Cerebellar cortex (tissue), 1 donor: Measurements from ENCODE around the gene TCF12.

Experiments used
- DNase-seq: peaks from one replicate; pipeline ENCODE4 v3.0.0-alpha.2; 2015; ENCODE audit warnings: low spot score

TCF12 gene

DNA sequence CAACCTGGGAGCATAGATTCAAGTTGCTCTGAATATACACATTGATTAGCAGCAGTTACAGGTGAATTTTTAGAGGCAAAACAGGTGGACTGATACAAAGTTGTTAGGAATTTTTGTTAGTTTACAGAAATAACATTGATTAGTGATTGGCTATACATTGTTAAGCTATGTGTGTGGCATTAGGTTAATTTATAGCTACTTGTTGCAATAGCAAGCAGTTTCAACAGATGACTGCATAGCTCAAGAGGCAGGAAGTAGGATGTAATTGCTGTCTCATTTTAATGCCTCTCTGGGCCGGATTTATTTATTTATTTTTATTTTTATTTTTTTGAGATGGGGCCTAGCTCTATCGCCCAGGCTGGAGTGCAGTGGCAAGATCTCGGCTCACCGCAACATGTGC is 99.7 kb downstream of the TCF12 start:
- no peak for DNase-seq

DNA sequence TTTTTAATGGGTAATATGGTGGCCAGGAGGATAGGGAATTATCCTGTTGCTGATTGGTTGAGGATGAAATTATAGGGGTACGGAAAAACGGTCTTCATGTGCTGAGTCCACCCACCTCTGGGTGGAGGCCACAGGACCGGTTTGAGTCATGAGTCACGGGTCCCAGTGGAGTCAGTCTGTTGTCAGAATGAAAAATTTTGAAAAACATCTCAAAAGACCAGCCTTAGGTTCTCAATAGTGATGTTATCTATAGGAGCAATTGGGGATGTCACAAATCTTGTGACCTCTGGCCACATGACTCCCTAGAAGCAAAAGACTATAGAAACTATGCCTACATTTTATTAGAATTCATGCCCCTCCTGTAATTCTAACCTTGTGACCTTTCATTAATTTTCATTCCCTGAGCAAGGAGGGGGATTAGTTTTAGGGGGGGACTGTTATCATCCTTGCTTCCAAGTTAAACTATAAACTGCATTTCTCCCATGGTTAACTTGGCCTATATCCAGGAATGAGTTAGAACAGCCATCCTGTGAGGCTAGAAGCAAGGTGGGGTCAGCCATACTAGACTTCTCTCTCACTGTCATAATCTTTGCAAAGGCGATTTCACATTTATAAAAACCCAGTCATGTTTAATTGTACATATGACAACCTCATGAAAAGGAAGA is 101.2 kb downstream of the TCF12 start:
- DNase-seq: no peak

DNA sequence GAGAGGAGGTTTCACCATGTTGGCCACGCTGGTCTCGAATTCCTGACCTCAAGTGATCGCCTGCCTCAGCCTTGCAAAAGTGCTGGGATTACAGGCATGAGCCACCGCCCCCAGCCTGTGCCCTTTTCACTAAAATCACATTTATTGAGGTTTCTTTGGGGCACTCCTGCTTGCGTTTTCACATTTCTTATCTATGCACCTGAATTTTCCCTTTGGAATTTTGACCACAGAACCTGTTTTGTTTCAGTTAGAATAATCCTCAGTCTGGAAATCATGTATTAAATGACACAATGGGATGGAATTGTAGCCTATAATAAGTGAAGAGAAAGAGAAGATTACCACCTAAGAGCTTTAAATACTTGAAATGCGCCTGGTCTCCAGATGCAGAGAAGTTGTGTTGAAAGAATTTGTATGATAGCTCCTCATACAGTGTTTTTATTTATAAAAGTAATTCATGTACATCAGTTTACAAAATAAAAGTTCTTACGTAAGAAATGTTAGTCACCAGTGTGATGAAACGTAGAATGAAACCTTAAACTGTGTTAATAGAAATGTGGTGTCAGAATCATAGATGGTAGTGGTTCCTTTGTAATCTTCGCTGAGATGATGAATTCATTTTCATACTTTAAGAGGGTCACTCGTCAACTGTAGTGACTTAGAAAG is 107.0 kb downstream of the TCF12 start:
- DNase-seq: no peak

DNA sequence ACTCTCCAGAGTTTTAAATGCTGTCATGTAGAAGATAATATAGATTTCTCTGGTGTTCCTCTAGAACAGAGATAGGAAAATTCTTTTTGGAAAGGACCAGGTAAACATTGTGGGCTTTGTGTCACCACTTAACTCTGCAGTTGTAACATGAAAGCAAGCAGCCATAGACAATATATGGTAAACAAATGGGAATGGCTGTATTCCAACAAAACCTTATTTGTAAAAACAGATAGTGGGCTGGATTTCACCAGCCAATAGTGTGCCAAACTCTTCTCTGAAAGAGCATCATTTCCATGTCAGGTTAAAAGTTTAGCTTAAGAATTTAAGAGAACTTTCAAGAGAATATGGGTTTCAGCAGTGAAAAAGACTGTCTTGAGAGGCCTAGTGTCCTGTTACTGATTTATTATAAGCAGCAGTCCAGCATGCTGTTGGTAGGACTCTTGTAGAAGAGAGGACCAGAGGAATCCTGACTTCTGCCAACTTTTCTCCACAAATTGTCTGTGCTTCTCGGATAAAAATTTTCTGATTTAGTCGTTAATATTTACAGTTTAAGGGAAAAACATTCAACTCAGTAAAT is 107.7 kb downstream of the TCF12 start:
- no peak for DNase-seq

DNA sequence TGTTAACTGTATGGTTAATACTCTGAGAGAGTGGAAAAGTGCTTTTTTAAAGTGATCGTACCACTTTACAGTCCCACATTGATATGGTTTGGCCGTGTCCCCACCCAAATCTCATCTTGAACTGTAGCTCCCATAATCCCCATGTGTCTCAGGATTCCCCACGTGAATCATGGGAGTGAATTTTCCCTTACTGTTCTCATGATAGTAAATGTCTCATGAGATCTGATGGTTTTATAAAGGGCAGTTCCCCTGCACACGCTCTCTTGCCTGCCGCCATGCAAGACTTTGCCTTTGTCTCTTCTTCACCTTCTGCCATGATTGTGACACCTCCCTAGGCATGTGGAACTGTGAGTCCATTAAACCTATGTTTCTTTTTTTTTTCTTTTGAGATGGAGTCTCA is 109.2 kb downstream of the TCF12 start:
- DNase-seq: no peak

DNA sequence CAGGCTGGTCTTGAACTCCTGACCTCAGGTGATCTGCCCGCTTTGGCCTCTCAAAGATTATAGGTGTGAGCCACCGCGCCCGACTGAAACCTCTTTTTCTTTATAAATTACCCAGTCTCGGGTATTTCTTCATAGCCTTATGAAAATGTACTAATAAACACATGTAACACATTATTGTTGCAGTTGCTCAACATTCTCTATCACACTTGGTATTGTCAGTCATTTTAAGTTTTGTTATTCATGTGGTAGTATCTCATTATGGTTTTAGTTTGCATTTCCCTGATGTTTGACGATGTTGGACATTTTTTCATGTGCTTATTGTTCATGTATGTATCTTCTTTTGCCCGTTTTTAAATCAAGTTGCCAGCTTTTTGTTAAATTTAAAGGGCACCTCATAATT is 109.7 kb downstream of the TCF12 start:
- no peak for DNase-seq

DNA sequence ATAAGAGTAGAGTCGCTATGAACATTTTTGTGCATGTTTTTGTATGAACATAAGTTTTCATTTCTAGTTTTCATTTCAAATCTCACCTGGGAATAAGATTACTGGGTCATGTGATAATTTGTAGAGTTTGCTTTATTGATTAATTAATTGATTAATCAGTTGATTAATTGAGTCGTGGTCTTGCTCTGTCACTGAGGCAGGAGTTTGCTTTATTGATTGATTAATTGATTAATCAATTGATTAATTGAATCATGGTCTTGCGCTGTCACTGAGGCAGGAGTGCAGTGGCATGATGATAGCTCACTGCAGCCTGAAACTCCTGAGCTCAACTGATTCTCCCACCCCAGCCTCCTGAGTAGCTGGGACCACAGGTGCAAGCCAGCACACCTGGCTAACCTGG is 111.6 kb downstream of the TCF12 start:
- DNase-seq: no peak

DNA sequence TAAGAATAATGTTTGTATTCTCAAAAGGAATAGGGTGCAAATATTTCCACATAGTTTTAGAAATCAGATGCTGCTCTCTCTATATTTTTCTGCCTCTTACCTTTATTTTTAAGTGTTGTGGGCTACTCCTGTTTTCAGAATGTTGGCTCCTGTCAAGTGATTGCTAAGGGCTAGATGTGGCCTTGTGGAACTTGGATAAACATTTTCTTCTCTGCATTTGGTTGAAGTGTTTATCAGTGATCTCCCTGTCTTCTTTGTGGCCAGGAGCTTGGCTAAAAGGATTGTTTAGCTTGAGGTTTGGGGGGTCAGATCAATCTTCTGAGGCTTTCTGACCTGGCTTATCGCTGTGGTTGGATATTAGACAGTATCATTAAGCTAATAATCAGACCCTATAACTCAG is 112.6 kb downstream of the TCF12 start:
- no peak for DNase-seq

DNA sequence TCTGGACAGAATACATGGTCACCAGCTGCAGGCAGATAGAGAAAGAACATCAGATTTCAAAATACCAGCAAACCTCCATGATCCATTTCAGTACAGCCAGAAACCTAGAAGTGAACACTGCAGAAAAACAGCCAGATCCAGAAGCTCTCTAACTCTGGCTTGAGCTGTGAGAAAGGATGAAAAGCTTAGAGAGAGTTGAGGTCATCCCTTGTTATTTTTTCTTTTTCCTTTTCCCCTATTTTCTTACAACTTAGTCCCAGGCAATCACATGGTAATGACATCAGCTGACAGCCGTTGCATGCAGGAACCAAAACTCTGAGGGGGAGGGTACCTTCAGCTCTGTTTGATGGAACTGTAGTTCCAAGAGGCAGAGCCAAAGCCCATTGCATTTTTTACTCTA is 113.2 kb downstream of the TCF12 start:
- DNase-seq: no peak

DNA sequence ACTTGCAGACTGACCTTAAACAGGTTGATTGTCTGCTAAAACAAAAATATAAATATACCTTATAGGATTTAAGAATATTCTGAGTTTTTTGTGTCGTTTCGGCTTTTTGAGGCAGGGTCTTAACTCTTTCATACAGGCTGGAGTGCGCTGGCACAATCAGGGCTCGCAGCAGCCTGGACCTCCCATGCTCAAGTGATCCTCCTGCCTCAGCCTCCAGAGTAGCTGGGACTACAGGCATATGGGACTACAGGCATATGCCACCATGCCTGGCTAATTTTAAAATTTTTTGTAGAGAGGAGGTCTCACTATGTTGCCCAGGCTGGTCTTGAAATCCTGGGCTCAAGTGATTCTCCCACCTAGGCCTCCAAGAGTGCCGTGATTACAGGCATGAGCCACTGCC is 113.9 kb downstream of the TCF12 start:
- no peak for DNase-seq

DNA sequence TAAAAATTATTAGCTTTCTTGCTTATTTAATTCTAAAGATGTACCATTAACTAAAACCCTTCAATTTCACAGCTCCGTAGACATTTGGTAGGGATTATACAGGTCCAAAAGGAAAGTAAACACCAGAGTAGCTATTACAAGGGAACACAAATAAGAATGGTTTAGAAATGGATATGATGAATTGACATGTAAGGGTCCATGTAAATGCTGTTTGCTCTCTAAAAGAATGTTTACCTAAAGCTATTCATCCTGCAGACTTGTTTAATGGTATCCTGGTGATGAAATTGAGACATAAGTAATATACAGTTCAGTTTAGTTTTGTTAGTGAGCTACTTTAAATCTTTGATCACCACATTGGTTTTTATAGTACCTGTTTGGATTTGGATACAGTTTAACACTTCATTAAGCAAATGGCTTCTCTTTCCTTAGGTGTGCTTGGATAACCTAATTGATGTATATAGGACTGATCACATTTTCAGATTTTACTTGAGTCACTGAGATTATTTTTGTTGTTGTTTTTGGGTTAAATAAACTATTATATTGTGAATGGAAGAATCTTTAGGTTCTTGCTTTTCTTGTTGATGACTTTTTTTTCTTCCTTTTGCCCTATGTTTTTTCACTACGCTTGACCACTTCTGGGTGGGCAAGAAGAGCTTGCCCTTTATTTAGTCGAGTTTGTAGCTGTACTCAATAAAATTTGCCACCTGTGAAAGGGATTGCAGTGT is 115.4 kb downstream of the TCF12 start:
- DNase-seq: no peak

DNA sequence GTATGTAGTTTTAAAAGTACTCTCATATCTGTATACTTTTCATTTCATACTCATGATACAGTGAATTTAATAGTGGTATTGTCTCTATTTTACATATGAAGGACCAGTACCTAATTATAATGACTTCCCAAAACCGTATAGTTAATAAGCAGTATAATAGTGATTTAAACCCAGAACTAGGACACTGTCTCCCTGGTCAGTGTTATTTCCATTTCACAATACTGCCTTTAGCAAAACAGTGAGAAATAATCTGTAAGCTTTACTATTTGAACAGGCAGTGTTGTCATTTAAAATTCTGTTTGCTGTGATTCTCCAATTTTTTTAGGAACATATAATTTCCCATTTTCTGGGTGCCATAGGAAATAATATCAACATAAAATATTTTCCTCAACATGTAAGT is 116.2 kb downstream of the TCF12 start:
- DNase-seq: no peak

DNA sequence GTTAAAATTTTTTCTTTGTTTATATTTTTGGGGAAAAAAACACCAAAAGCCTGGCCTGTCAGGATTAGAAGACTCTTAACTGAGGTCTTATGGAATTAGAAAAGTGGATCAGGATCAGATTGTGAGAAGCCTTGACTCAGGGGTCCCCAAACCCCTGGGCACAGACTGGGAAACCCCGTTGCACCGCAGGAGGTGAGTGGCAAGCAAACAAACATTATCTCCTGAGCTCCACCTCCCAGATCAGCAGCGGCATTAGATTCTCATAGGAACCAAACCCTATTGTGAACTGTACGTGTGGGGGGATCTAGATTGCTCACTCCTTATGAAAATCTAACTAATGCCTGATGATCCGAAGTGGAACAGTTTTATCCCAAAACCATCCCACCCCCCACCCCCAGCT is 117.2 kb downstream of the TCF12 start:
- no peak for DNase-seq

DNA sequence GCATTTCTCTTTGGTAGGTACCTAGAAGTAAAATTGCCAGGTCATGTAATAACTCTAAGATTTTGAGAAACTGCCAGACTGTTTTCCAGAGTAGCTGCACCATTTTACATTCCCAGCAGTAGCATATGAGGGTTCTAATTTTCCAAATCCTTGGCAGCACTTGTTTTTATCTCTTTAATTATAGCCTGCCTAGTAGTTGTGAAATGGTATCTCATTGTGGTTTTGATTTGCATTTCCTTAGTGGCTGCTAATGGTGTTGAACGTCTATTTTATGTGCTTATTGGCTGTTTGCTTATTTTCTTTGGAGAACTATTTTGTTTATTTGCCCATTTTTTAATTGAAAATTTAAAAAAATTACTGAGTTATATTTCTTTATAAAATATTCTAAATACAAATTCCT is 117.9 kb downstream of the TCF12 start:
- DNase-seq: no peak

DNA sequence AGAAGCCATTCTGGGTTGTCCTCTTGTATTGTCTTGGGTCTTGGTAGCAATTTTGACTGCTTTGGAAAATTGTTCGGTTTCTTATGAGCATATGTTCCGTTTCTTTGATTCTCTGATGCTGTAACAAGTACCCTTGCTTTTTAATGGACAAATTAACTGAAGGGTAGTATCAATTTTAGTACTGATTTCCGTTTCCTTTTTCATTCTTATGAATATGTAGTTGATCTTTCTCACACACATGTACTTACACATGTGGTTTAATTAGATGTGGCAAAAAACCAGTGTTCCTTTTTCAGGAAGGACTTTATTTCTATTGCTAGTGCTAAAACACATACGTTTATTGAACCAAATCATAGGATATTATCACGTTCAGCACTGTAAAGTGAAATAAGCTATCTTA is 119.1 kb downstream of the TCF12 start:
- no peak for DNase-seq

DNA sequence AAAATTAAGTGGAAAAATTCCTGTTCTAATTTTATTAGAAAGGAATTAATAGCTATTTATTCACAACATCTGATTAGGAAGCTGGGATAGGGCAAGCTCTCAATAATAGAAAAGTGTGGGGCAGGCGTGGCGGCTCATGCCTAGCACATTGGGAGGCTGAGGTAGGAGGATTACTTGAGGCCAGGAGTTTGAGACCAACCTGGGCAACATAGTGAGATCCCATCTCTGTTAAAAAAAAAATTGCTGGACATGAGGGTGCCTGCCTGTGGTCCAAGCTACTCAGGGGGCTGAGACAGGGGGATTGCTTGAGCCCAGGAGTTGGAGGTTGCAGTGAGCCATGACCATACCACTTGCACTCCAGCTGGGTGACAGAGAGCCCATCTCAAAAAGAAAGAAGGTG is 119.6 kb downstream of the TCF12 start:
- no peak for DNase-seq

DNA sequence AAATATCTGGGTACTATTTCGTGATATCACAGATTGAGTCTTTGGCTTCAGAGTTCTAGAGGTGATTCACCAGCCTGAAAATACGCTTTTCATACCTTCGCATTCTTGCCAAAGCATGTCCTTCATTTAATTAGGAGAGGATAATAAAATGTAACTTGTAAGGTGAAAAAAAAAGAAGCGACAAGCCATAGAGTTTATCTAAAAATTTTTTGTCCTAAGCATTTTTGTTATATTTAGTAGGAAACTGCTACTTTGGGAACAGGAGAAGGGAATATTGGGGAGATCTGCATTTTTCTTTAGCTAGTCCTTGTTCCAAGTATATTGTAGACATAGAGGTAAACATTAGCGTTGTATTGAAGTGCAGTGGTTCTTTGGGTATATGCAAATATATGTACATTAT is 120.1 kb downstream of the TCF12 start:
- DNase-seq: no peak

DNA sequence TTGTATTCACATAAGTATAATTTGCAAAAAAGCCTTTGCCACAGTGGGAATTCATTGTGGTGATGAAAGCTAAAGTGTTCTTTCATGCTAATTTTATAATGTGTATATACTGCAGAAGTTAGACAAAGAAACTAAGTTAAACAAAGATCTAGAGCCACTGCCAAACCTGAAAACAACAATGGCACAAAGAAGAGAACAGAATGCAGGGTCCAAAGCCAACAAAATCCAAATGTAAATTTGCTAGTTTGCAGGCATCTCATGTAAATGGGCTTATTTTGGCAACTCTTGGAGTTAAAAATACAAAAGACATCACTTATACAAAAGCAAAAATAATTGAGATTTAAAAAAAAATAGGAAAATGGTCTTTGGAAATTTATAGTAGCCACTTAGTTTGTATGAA is 123.0 kb downstream of the TCF12 start:
- DNase-seq: no peak

DNA sequence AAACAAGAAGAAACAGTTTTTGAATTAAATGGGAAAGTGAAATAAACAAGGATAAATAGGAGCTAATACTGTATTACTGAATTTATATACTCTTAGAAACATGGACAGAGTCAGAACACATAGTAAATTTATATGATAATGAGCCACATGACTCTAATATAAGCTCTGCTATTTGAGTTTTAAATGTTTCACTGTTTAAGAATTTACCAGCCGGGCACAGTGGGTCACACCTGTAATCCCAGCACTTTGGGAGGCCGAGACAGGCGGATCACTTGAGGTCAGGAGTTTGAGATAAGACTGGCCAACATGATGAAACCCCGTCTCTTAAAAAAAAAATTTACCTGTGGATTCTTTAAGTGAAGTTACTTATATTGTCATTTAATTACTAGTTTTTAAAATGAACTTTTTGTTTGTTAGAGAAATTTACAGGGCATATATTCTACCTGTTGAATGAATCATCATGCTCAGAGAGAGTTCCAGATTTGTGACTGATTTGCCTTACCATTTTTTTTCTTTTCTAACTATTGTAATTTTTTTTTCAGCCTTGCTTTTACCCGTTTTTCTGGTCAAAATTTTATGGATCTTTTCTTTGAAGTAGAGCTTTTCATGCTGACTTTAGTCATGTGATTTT is 125.7 kb downstream of the TCF12 start:
- DNase-seq: no peak

DNA sequence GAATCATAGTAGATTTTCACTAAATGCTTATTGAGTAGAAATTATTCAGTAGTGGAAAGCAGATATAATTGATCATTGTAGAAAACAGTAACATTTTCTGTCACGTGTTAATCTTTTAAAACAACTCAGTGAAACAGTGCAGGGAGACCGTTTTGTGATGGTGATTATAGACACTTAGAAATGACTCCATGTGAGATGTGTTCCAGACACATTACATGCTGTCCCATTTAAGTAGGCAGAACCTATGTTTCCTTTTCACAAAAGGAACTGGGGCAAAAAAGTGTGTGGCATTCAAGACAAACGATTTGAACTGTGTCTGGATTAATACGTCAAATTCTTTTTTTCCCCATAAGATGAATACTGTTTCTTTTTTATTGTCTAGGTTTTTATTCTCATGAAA is 126.5 kb downstream of the TCF12 start:
- no peak for DNase-seq

DNA sequence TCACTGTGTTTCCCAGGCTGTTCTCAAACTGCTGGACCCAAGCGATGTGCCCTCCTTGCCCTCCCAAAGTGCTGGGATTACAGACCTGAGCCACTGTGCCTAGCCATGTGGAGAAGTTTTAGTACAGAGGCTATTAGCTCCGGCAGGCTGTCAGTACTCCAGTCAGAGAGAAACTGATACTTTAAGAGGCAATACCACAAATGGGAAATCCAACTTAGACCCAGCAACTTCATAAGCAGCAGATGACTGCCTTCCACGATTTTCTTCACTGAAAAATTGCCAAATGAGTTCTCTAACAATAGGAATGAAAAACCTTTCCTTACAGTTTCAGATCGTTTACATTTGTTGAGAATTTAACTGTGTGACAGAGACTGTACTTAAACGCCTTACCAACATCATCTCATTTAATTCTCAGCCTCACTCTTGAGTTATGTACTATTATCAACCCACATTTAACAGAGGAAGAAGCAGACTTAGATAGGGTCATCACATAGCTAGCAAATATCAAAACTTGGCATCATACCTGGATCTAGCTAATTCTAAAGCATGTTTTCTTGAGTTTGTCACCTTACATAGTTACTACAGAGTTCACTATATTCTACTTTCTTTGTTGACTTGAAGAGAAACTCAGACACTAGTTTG is 127.4 kb downstream of the TCF12 start:
- no peak for DNase-seq

DNA sequence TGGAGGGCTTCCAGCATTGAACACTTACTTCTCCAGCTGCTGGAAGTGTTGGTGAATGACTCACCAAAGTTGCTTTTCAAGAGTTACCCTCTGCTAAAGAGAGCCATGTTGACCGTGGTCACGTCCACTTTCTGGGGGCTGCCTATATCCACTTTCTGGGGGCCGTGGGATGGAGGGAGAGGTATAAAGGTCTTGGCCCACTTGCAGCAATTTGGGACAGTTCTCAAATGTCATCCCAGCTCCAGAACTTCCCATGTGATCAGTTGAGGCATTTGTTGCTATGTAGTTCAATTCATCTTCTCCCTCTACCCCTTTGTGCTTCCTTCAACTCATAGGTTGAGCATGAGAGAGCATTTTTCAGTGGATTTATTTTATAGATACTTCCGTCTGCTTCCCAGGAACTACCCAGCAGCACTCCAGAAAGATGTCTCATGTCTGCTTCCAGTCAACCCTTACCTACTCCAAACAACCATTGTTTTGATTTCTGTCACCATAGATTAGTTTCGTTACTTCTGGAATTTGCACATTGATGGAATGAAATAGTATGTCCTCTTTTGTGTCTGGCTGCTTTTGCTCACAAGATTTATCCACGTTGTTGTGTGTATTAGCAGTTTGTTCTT is 130.6 kb downstream of the TCF12 start:
- no peak for DNase-seq
